Left renal cortex interstitium (tissue), 4 donors: ENCODE results near the gene DGCR2. TPM values are rescaled to one million over a fixed set of nuclear protein-coding genes. Genes with fewer than 3 reads are reported as not detected.
"Not testable (repeated sequence)": the region's sequence is repeated elsewhere in the genome, so short reads cannot be mapped to it uniquely, and the experiment has no call there.

Source experiments
- DNase-seq, 4 donors: peaks; one replicate each; pipeline ENCODE4 v3.0.0-alpha.2; 2013; ENCODE audit warnings: low read depth in 4 of 4, low spot score in 2 of 4, missing footprints in 1 of 4
- polyA plus RNA-seq, 4 donors: library from polyadenylated mRNA; unstranded; fragments of 120-200 nt; gene quantifications; one replicate each; pipeline ENCODE4 v1.2.1, GENCODE V29; 2013; ENCODE audit not compliant: insufficient read length in 4 of 4

DGCR2 gene
- polyA plus RNA-seq, 4 donors = 70.7 to 96.4 (median 79.8) TPM

DNA sequence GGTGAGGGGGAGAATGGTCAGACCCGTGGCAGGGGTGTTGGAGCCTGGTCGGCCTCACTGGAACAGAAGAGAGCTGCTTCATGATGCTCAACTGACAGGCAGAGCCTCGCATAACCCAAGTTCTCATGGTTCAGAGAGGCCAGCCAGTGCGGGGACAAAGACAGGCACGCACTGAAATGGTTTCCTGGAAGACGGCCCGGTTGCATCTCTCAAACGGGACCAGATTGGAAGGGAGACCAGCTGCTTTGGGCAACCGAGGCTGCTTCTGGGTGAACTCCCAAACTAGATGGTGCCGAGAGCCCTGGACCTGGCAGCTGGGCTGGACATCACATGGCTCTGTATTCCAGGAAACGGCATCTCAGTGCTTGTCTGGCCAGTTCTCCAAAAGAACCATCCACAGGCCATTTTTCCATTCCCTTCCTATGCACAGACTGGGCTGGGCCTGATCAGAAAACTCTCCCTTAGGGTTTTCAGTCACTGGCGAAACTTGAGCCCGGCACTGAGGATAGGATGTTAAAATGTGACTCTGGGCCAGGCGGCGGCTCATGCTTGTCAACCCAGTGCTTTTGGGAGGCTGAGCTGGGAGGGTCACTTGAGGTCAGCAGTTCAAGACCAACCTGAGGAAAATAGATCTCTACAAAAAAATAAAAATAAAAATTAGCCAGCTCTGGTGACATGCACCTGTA is 106.0 kb downstream of the DGCR2 start:
- no peak for DNase-seq

GRCh38 chr22:19014886-19015285 is 107.3 kb downstream of the DGCR2 start:
- DNase-seq = no peak

GRCh38 chr22:19013881-19014598 is 108.2 kb downstream of the DGCR2 start:
- DNase-seq = not testable (repeated sequence)

- DNase-seq = not testable (repeated sequence)
These were observed 108.8 kb downstream of the DGCR2 start for GRCh38 chr22:19013411-19013810.

DNA sequence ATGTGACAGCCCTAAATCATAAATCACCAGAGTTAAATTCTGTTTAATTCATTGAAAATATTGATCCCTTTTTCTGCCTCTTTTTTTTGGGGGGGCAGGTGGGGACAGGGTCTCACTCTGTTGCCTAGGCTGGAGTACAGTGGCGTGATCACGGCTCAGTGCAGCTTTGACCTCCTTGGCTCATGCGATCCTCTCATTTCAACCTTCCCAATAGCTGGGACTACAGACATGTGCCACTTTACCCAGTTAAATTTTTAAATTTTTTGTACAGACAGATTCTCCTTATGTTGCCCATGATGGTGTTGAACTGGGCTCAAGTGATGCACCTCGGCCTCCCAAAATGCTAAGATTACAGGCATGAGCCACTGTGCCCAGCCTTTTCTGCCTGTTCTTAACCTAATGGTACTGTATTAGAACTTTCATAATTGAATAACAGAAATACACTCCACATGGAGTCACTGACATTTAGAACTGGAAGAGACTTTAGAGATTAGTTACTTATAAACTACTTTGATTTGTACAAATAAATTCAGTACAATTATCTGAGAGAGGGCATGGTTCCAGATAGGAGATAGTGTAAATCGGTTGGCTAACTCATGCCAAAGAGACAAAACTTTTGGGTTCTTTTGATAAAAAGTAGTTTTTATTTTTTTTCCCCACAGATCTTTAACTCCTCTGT is 109.8 kb downstream of the DGCR2 start:
- DNase-seq = no peak

GRCh38 chr22:19011611-19012010 is 110.6 kb downstream of the DGCR2 start:
- DNase-seq = not testable (repeated sequence)

DNA sequence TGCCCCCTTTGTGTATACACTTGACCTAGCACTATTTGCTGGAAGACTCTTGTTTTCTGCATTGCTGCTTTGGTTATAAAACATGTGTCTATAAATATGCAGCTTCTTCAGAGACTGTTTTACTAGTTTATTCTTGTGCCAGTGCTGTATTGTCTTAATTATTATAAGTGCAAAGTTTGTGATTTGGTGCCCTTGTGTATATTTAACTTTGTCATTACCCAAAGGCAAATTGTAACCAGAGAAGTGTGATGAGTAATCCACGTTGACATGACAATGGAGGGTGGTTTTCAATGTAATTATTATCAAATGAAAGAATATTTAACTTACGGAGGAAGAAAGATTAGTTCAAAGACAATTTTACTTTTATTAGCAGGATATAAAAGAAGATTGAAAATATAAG is 111.1 kb downstream of the DGCR2 start:
- no peak for DNase-seq

DNA sequence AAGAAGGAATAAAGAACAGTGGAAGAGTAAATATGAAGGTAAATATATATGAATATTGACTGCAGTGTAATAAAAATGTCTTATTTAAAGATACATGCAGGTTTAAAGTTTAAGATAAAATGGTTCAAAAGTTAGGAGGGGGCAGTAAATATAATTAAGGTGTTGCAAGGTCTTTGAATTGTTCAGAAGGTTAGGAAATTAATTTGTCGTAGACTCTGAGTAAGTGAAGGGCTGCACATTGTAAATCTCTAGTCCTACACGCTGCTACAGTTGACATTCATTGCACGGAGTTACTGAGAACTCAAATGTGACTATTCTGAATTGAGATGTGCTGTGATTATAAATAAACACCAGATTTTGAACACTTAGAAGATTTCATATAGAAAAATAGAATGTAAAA is 116.3 kb downstream of the DGCR2 start:
- DNase-seq = no peak

- no peak for DNase-seq
These were observed 117.7 kb downstream of the DGCR2 start for GRCh38 chr22:19004471-19004870.

GRCh38 chr22:19003508-19003907 is 118.7 kb downstream of the DGCR2 start:
- DNase-seq = no peak

DNA sequence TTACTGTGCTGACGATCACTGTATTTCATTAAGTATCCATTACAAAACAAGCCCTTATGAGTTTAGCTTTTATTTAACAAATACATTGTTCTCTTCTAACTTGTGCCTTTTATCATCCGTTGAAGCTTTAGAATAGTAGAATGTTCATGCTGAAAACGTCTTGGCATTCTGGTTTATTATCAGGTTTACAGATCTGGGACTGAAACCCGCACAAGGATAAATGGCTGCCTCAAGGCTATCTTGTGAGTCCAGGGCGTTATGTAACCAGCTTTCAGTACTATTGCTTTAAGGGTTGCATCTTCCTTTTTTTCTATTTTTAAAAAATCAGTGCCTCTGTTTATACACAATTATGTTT is 119.6 kb downstream of the DGCR2 start:
- DNase-seq = no peak

GRCh38 chr22:19001204-19001603 is 121.0 kb downstream of the DGCR2 start:
- no peak for DNase-seq

GRCh38 chr22:19000106-19000505 is 122.1 kb downstream of the DGCR2 start:
- DNase-seq = not testable (repeated sequence)

GRCh38 chr22:18999416-18999815 is 122.8 kb downstream of the DGCR2 start:
- no peak for DNase-seq

DNA sequence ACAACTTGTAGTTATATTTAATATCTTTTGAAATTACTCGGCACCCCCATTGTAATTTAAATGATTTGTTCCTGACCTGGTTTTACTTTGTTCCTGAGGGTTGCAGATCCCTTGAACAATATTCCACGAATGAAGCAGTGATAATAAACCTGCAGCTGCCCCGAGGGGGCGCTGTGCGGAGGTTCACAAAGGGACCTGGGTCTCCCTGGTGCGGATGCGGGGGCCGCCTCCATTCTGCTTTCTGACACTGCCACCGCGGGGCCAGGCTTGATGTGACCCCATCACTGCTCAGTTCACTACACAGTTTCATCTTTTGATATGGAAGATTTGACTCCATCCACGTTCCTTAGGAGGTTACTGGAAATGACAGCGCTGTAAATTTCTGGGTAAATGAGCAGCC is 123.2 kb downstream of the DGCR2 start:
- DNase-seq = no peak

- DNase-seq = no peak
These were observed 124.3 kb downstream of the DGCR2 start for GRCh38 chr22:18997925-18998315.

- no peak for DNase-seq
These were observed 124.8 kb downstream of the DGCR2 start for GRCh38 chr22:18997306-18997924.

GRCh38 chr22:18996376-18996900 is 125.8 kb downstream of the DGCR2 start:
- DNase-seq = no peak

- no peak for DNase-seq
These were observed 126.9 kb downstream of the DGCR2 start for GRCh38 chr22:18995327-18995711.

GRCh38 chr22:18994701-18995326 is 127.4 kb downstream of the DGCR2 start:
- DNase-seq = no peak

DNA sequence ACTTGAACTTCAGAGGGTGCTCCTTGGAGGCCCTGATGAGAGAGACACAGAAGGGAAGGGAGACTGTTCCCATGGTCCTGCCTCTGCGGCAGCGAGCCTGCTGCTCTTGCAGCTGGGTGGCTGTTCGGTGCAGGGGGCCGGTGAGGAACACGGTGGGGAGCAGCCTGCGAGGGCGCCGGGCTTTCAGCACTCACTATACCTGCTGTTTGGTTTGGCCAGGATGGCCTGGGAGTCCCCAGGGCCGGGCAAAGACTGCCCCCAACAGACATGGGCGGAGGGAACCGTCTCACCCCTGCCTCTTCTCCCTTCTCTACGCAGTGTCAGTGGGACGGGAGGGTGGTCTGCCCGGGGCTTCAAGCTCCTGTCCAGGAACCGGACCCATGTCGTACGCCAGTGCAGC is 128.2 kb downstream of the DGCR2 start:
- DNase-seq = no peak
